ENCODE data around the gene ADAMTS17. TPM values are rescaled to one million over a fixed set of nuclear protein-coding genes. Genes with fewer than 3 reads are reported as not detected.
"Not testable (repeated sequence)": the region's sequence is repeated elsewhere in the genome, so short reads cannot be mapped to it uniquely, and the experiment has no call there.

The ADAMTS17 gene
- total and polyA plus RNA-seq, 5 donors from 2014 or later: 0.20 to 8.2 (median 0.67) TPM; not detected in 1

GRCh38 chr15:99943466-99943865 lies 398.3 kb downstream of the ADAMTS17 start:
- Histone ChIP-seq H3K9me3 (ENCODE audit: control insufficient read depth in 2 of 2, low read length in 2 of 2) (peaks cover 18 to 28% of the 10 kb centered on the region in 2 experiments), H3K36me3 (ENCODE audit: control insufficient read depth, insufficient read depth, low read length) (no peaks in the 10 kb centered on the region), H3K4me3 (ENCODE audit: low read depth, low read length) (no peak overlapping the region), H3K4me1 (ENCODE audit: control insufficient read depth, insufficient read depth, low read length, poor library complexity, severe bottlenecking) (no peaks in the 10 kb centered on the region), H3K27me3 (ENCODE audit: control insufficient read depth, insufficient read depth, low read length) (no peaks in the 10 kb centered on the region), H3K27ac (ENCODE audit: insufficient read depth, low read length, poor library complexity, severe bottlenecking) (no peak overlapping the region)
- no peak for ATAC-seq (ENCODE audit: low read depth in 2 of 2)
- Mint-ChIP-seq H3K27ac (no peak overlapping the region), H3K9me3 (peaks cover 7 to 38% (median 16%) of the 10 kb centered on the region in 7 donors), H3K36me3 (peaks cover 4% of the 10 kb centered on the region), H3K27me3 (peaks cover 5% of the 10 kb centered on the region), H3K4me1 (no peaks in the 10 kb centered on the region), H3K4me3 (no peak overlapping the region)
- DNase-seq: no peak

DNA sequence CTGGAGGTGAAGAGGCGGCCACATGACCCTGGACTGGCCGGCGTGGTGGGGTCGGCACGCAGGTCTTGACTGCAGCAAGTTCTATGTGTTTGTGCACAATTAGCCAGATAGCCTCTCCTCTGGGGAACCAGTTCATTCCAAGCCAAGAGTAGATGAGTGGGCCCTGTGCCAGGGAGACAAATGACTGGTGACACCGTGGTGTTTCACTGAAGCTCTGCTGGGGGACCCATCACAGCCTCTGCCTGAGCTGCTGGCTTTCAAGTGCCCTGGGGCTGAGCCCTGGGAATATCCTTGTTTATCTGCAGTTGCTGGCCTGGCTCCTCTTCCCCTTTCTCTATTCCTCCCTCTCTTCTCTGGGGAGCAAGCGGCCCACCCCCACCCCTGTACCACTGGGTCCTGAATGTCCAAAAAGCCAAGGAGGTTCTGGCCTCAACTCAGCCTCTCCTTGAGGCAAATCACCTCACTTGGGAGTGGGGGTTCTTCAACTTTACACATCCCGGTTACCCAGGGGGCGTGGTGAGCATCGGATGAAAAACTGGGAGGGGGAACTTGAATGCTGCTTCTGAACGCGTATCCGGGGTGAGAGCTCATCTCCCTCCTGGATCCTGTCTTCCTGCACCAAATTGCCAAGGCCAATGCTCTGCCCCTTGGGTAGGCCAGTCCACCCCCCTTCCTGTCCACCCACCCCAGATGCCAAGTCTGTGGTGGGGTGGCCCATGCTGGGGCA lies 408.9 kb downstream of the ADAMTS17 start:
- ATAC-seq (ENCODE audit: low read depth in 2 of 2) (no peak), DNase-seq (no peak)
- Mint-ChIP-seq H3K27me3 (peaks cover 21% of the 10 kb centered on the region), H3K36me3 (no peaks in the 10 kb centered on the region), H3K27ac (no peak overlapping the region), H3K4me1 (peaks cover 3 to 15% (median 10%) of the 10 kb centered on the region in 4 donors), H3K4me3 (peak overlapping the region in 1 of 4 donors; percentile 88), H3K9me3 (peaks cover 0 to 5% (median 0%) of the 10 kb centered on the region in 7 donors)
- H3K27ac ChIP-seq (ENCODE audit: insufficient read depth, low read length, poor library complexity, severe bottlenecking): no peak overlapping the region
- H3K27me3 ChIP-seq (ENCODE audit: control insufficient read depth, insufficient read depth, low read length): no peaks in the 10 kb centered on the region
- no peaks in the 10 kb centered on the region for H3K36me3 ChIP-seq (ENCODE audit: control insufficient read depth, insufficient read depth, low read length)
- peaks cover 9% of the 10 kb centered on the region for H3K4me1 ChIP-seq (ENCODE audit: control insufficient read depth, insufficient read depth, low read length, poor library complexity, severe bottlenecking)
- no peaks in the 10 kb centered on the region for H3K9me3 ChIP-seq (ENCODE audit: control insufficient read depth in 2 of 2, low read length in 2 of 2)
- H3K4me3 ChIP-seq (ENCODE audit: low read depth, low read length): no peak overlapping the region

DNA sequence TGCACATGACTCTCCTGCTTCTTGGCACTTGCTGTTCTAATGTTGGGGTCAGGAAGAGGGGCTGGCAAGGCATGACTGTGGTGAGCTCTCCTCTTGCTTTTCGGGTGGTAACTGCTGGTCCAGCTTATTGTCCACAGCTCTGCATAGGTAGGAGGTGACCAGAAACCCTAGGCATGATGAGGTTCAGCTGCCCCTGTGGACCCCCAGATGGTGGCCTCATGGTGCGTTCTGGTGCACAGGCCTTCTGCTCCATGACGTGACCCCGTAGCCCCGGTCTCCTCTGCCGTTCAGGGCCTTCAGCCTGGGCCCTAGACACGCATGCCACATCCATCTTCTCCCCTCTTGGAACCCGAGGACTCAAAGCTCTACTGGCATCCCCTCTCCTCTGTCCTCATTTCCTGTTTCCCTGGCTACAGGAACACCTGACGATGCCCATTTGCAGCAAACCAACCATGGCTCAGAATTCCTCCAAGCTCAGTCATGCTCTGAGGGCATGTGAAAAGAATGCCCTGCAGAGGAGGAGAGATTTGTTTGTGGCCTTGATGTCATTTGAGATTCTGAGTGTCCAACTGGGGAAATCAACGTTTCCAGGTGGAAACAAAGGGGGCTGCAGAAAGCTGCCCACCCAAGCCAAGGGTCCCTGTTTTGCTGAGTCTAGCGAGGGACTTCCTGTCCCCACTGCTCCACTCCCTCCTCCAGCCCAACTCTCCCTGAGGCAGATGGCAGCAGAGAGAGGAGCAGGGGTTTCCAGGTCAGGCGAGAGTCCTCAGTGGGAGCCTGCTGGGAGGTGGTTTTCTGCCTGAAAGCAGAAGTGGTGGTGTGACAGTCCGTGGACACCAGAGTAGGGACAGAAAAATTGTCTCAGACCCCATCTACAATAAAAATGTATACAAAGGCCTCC lies 409.8 kb downstream of the ADAMTS17 start:
- peaks cover 21% of the 10 kb centered on the region for H3K27me3 Mint-ChIP-seq
- peaks cover 3 to 15% (median 10%) of the 10 kb centered on the region in 4 donors for H3K4me1 Mint-ChIP-seq
- DNase-seq (no peak), ATAC-seq (ENCODE audit: low read depth in 2 of 2) (no peak)
- peak overlapping the region in 1 of 3 donors; percentile 15 for H3K27ac Mint-ChIP-seq
- peaks cover 9% of the 10 kb centered on the region for H3K4me1 ChIP-seq (ENCODE audit: control insufficient read depth, insufficient read depth, low read length, poor library complexity, severe bottlenecking)
- H3K9me3 Mint-ChIP-seq: peaks cover 0 to 5% (median 0%) of the 10 kb centered on the region in 7 donors
- peak overlapping the region in 1 of 4 donors; percentile 1 for H3K4me3 Mint-ChIP-seq
- H3K27ac ChIP-seq (ENCODE audit: insufficient read depth, low read length, poor library complexity, severe bottlenecking): no peak overlapping the region
- no peaks in the 10 kb centered on the region for H3K36me3 ChIP-seq (ENCODE audit: control insufficient read depth, insufficient read depth, low read length)
- no peak overlapping the region for H3K4me3 ChIP-seq (ENCODE audit: low read depth, low read length)
- no peaks in the 10 kb centered on the region for H3K36me3 Mint-ChIP-seq
- H3K9me3 ChIP-seq (ENCODE audit: control insufficient read depth in 2 of 2, low read length in 2 of 2): no peaks in the 10 kb centered on the region
- H3K27me3 ChIP-seq (ENCODE audit: control insufficient read depth, insufficient read depth, low read length): no peaks in the 10 kb centered on the region

- DNase-seq (no peak), ATAC-seq (ENCODE audit: low read depth in 2 of 2) (no peak)
- Histone ChIP-seq H3K4me1 (ENCODE audit: control insufficient read depth, insufficient read depth, low read length, poor library complexity, severe bottlenecking) (peaks cover 14% of the 10 kb centered on the region), H3K4me3 (ENCODE audit: low read depth, low read length) (no peak overlapping the region), H3K9me3 (ENCODE audit: control insufficient read depth in 2 of 2, low read length in 2 of 2) (no peaks in the 10 kb centered on the region), H3K36me3 (ENCODE audit: control insufficient read depth, insufficient read depth, low read length) (no peaks in the 10 kb centered on the region), H3K27ac (ENCODE audit: insufficient read depth, low read length, poor library complexity, severe bottlenecking) (no peak overlapping the region), H3K27me3 (ENCODE audit: control insufficient read depth, insufficient read depth, low read length) (no peaks in the 10 kb centered on the region)
- no peaks in the 10 kb centered on the region for H3K36me3 Mint-ChIP-seq
- H3K9me3 Mint-ChIP-seq: peaks cover 0 to 2% (median 0%) of the 10 kb centered on the region in 7 donors
- peaks cover 9% of the 10 kb centered on the region for H3K27me3 Mint-ChIP-seq
- H3K4me3 Mint-ChIP-seq: peak overlapping the region in 3 of 4 donors; percentile 50 to 81 (median 57)
- peak overlapping the region in 1 of 3 donors; percentile 36 for H3K27ac Mint-ChIP-seq
- peaks cover 5 to 20% (median 11%) of the 10 kb centered on the region in 4 donors for H3K4me1 Mint-ChIP-seq
These were observed 411.1 kb downstream of the ADAMTS17 start for GRCh38 chr15:99930696-99931095.

DNA sequence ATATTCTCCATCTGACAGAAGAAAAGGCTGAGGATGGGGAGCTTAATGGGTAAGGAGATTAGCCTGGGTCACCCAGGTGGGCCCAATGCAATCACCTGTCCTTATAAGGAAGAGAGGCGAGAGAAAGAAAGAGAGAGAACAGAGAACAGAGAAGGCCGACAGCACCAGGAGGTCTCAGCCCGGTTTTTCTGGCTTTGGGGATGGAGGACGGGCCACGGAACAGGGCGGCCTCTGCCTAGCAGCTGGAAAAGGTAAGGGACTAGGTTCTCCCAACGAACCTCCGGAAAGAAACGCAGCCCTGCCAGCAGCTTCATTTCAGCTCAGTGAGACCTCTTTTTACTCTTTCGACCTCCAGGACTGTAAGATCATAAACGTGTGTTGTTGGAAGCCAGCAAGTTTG lies 412.5 kb downstream of the ADAMTS17 start:
- Mint-ChIP-seq H3K36me3 (no peaks in the 10 kb centered on the region), H3K4me1 (peaks cover 5 to 25% (median 13%) of the 10 kb centered on the region in 4 donors), H3K27ac (peak overlapping the region; percentile 61 to 94 (median 91)), H3K9me3 (peaks cover 0 to 2% (median 0%) of the 10 kb centered on the region in 7 donors), H3K27me3 (peaks cover 12% of the 10 kb centered on the region), H3K4me3 (peak overlapping the region; percentile 82 to 91 (median 86))
- ATAC-seq (ENCODE audit: low read depth in 2 of 2) (no peak), DNase-seq (no peak)
- Histone ChIP-seq H3K4me3 (ENCODE audit: low read depth, low read length) (peak overlapping the region; percentile 77), H3K27ac (ENCODE audit: insufficient read depth, low read length, poor library complexity, severe bottlenecking) (peak overlapping the region; percentile 76), H3K27me3 (ENCODE audit: control insufficient read depth, insufficient read depth, low read length) (no peaks in the 10 kb centered on the region), H3K9me3 (ENCODE audit: control insufficient read depth in 2 of 2, low read length in 2 of 2) (no peaks in the 10 kb centered on the region), H3K36me3 (ENCODE audit: control insufficient read depth, insufficient read depth, low read length) (no peaks in the 10 kb centered on the region), H3K4me1 (ENCODE audit: control insufficient read depth, insufficient read depth, low read length, poor library complexity, severe bottlenecking) (peaks cover 16% of the 10 kb centered on the region)

DNA sequence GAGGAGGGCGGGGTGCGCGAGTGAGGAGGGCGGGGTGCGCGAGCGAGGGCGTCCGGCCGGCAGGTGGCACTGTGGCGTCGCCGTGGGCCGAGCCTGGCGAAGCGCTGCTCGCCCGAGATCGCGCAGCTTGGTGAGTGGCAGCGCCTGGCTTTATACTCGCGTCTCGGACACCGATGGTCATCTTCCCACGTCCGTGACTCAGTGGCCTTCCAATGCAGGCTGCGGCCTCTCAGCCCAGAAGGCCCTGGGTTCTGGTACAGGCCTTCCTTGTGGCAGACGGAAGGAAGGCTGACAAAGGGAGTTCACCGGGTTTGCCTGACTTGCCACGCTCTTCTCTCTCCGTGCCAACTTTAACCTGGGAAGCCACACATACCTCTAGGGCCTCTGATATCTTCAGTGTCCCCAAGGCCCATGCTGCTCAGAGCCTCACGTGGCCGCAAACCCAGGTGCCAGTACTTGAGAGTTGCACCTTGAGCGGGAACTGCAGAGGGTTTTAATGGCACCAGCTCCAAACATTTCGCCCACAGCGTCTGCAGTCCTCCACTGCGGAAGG lies 413.3 kb downstream of the ADAMTS17 start:
- peaks cover 18% of the 10 kb centered on the region for H3K27me3 Mint-ChIP-seq
- H3K36me3 Mint-ChIP-seq: no peaks in the 10 kb centered on the region
- peak; percentile 88 to 92 for ATAC-seq (ENCODE audit: low read depth in 2 of 2)

DNA sequence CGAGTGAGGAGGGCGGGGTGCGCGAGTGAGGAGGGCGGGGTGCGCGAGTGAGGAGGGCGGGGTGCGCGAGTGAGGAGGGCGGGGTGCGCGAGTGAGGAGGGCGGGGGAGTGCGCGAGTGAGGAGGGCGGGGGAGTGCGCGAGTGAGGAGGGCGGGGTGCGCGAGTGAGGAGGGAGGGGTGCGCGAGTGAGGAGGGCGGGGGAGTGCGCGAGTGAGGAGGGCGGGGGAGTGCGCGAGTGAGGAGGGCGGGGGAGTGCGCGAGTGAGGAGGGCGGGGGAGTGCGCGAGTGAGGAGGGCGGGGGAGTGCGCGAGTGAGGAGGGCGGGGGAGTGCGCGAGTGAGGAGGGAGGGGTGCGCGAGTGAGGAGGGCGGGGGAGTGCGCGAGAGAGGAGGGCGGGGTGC lies 415.2 kb downstream of the ADAMTS17 start:
- Mint-ChIP-seq H3K4me1 (peaks cover 5 to 25% (median 13%) of the 10 kb centered on the region in 4 donors), H3K27me3 (peaks cover 31% of the 10 kb centered on the region)
- not testable (repeated sequence) for H3K36me3 Mint-ChIP-seq; H3K27ac ChIP-seq (ENCODE audit: insufficient read depth, low read length, poor library complexity, severe bottlenecking); ATAC-seq (ENCODE audit: low read depth in 2 of 2); H3K9me3 Mint-ChIP-seq; H3K27ac Mint-ChIP-seq; H3K4me3 ChIP-seq (ENCODE audit: low read depth, low read length); H3K9me3 ChIP-seq (ENCODE audit: control insufficient read depth in 2 of 2, low read length in 2 of 2); H3K27me3 ChIP-seq (ENCODE audit: control insufficient read depth, insufficient read depth, low read length); H3K36me3 ChIP-seq (ENCODE audit: control insufficient read depth, insufficient read depth, low read length); H3K4me3 Mint-ChIP-seq
- DNase-seq: peak in 1 of 3 donors; percentile 42
- peaks cover 16% of the 10 kb centered on the region for H3K4me1 ChIP-seq (ENCODE audit: control insufficient read depth, insufficient read depth, low read length, poor library complexity, severe bottlenecking)

More for the DNA sequence above, 413.3 kb downstream of the ADAMTS17 start:
- peaks cover 0 to 2% (median 0%) of the 10 kb centered on the region in 7 donors for H3K9me3 Mint-ChIP-seq
- peak overlapping the region; percentile 76 for H3K27ac ChIP-seq (ENCODE audit: insufficient read depth, low read length, poor library complexity, severe bottlenecking)
- H3K27me3 ChIP-seq (ENCODE audit: control insufficient read depth, insufficient read depth, low read length): no peaks in the 10 kb centered on the region
- DNase-seq: peak; percentile 78 to 90 (median 85)
- peaks cover 16% of the 10 kb centered on the region for H3K4me1 ChIP-seq (ENCODE audit: control insufficient read depth, insufficient read depth, low read length, poor library complexity, severe bottlenecking)
- H3K27ac Mint-ChIP-seq: peak overlapping the region; percentile 83 to 94 (median 91)
- H3K4me3 Mint-ChIP-seq: peak overlapping the region; percentile 82 to 91 (median 86)
- peak overlapping the region; percentile 77 for H3K4me3 ChIP-seq (ENCODE audit: low read depth, low read length)
- peaks cover 5 to 25% (median 13%) of the 10 kb centered on the region in 4 donors for H3K4me1 Mint-ChIP-seq
- no peaks in the 10 kb centered on the region for H3K9me3 ChIP-seq (ENCODE audit: control insufficient read depth in 2 of 2, low read length in 2 of 2)
- H3K36me3 ChIP-seq (ENCODE audit: control insufficient read depth, insufficient read depth, low read length): no peaks in the 10 kb centered on the region

Data from CD4-positive, CD25-positive, alpha-beta regulatory T cell (primary cell).